Measurements from ENCODE around the gene SWAP70.

SWAP70 gene

DNA sequence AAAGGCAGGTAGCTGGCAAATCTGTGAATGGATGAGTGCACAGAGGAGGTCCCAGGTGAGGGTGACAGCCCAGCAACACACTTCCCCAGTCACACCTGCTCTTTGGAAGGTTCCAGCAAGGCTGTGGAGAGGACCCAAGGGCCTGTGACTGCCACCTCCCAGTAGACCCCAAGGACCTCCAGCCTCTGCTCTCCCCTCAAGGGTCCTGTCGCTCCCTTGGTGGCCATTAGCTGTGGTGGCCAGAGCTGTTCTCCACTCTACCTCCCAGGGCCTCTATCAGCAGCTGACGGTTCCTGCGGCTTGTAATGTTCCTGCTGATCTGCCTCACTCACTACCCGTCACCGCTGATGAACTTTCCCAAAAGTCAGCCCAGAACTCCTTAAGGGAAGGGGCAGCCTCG lies 93.0 kb downstream of the SWAP70 start:
- TF ChIP-seq NFIC (IDR thresholded peaks at IDR 0.05) (no peak), FOXM1 (IDR thresholded peaks at IDR 0.05; ENCODE audit: borderline replicate concordance, low read depth) (no peak), CREB1 (IDR thresholded peaks at IDR 0.05; ENCODE audit: low read depth) (no peak), TCF12 (IDR thresholded peaks at IDR 0.05; ENCODE audit: low read depth) (no peak), TEAD4 (IDR thresholded peaks at IDR 0.05) (no peak), TAF1 (IDR thresholded peaks at IDR 0.05; ENCODE audit: low read depth) (no peak), ZBTB7A (IDR thresholded peaks at IDR 0.05; ENCODE audit: low read depth) (no peak), CEBPB (IDR thresholded peaks at IDR 0.05) (no peak), EP300 (IDR thresholded peaks at IDR 0.05; ENCODE audit: borderline replicate concordance) (no peak), YY1 (IDR thresholded peaks at IDR 0.05; ENCODE audit: low read depth) (no peak), RAD21 (IDR thresholded peaks at IDR 0.05; ENCODE audit: low read depth) (no peak)
- TF ChIP-seq, protein P1, sequence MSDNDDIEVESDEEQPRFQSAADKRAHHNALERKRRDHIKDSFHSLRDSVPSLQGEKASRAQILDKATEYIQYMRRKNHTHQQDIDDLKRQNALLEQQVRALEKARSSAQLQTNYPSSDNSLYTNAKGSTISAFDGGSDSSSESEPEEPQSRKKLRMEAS (IDR thresholded peaks at IDR 0.05) = no peak
- TF ChIP-seq, protein P2, sequence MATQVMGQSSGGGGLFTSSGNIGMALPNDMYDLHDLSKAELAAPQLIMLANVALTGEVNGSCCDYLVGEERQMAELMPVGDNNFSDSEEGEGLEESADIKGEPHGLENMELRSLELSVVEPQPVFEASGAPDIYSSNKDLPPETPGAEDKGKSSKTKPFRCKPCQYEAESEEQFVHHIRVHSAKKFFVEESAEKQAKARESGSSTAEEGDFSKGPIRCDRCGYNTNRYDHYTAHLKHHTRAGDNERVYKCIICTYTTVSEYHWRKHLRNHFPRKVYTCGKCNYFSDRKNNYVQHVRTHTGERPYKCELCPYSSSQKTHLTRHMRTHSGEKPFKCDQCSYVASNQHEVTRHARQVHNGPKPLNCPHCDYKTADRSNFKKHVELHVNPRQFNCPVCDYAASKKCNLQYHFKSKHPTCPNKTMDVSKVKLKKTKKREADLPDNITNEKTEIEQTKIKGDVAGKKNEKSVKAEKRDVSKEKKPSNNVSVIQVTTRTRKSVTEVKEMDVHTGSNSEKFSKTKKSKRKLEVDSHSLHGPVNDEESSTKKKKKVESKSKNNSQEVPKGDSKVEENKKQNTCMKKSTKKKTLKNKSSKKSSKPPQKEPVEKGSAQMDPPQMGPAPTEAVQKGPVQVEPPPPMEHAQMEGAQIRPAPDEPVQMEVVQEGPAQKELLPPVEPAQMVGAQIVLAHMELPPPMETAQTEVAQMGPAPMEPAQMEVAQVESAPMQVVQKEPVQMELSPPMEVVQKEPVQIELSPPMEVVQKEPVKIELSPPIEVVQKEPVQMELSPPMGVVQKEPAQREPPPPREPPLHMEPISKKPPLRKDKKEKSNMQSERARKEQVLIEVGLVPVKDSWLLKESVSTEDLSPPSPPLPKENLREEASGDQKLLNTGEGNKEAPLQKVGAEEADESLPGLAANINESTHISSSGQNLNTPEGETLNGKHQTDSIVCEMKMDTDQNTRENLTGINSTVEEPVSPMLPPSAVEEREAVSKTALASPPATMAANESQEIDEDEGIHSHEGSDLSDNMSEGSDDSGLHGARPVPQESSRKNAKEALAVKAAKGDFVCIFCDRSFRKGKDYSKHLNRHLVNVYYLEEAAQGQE (IDR thresholded peaks at IDR 0.05; ENCODE audit: low read depth) = no peak

DNA sequence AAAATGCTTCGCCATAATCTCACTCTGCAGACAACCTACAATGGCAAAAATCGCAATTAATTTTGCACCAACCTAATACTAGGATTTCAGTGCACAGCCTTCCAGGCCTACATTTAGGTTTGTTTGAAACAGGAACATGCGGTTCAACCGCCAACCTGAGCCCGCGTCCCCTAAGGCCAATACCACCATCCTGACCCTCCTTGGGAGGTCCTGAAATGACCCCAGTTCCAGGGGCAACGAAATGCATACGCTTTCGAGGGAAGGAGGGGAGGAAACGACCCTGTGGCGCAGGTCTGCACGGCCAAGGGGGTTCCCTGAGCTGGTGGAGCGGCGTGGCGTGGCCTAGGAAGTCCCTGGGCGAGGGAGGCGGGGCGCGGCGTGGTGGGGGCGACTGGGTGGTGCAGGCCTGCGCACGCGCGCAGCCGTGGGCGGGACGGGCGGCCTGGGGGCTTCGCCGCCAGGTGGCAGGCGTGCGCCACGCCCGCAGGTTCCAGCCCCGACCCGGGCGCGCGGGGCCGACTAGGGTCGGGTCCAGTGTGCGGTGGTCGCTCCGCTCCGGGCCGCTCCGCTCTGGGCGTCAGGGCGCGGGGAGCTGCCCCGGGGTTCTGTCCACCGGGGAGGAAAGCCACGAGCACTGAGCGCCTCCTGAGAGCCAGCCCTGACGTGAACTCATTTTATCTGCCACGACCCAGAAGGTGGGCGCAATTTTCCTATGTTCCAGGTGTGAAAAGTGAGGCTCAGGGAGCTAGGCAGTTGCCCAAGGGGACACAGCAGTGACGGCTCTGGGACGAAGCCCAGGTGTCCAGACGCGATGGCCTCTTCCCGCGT lies 94.1 kb downstream of the SWAP70 start:
- no peak for TF ChIP-seq CREB1 (IDR thresholded peaks at IDR 0.05; ENCODE audit: low read depth)
- no peak; the same call in 1 of the 2 replicates for TF ChIP-seq TAF1 (IDR thresholded peaks at IDR 0.05; ENCODE audit: low read depth)
- TF ChIP-seq RAD21 (IDR thresholded peaks at IDR 0.05; ENCODE audit: low read depth) = peak; percentile 63; the same call in 1 of the 2 replicates
- peak; percentile 89; the same call in 1 of the 2 replicates for TF ChIP-seq ZBTB7A (IDR thresholded peaks at IDR 0.05; ENCODE audit: low read depth)
- 0 out of 2 replicates have a peak, but pooled peaks have one; percentile 32 for TF ChIP-seq TCF12 (IDR thresholded peaks at IDR 0.05; ENCODE audit: low read depth)
- TF ChIP-seq, protein P1 (IDR thresholded peaks at IDR 0.05) = peak; percentile 72
- TF ChIP-seq EGR1 (IDR thresholded peaks at IDR 0.05) = peak; percentile 44; the same call in 1 of the 2 replicates

DNA sequence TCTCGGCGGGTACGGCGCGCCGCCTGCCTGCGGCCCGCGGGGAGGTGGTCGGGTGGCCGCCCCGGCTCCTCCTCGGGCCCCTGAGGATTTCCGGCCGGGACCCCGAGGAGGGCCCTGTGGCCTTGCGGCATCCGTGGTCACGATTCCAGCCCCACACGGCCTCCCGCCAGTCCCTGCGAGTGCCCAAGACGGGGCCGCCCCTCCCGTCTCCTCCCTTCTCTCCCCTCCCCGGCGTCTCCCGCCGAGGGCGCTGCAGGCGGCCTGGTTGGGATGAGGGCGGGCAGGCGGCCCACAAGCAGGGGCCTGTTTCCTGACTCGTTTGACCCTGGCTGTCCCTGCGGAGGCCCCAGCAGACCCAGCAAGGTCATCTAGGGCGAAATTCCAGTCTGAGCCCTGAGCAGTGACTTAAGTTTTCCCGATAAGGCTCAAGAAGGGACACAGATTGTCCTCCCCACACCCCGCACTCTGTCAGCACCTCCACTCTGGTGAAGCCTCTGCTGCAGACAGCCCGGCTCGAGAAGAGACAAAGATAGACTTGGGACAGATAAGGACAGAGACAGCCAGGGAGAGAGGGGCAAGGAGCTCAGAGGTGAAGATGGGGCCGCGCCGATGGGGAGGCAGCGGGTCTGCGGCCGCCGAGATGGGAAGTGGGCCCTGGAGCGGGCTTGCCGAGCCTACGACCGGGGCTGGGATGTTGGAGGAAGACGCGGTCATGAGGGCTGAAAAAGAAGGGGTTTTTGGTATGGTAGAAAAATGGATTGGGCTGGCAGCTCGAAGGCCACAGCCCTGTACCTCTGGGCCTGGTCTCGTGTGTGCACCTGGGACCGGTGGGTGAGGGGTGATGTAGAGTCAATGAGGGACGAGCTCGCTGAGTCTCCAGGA lies 95.0 kb downstream of the SWAP70 start:
- TF ChIP-seq TCF12 (IDR thresholded peaks at IDR 0.05; ENCODE audit: low read depth) = peak; percentile 62; the same call in 1 of the 2 replicates
- TF ChIP-seq YY1 (IDR thresholded peaks at IDR 0.05; ENCODE audit: low read depth) = 0 out of 2 replicates have a peak, but pooled peaks have one; percentile 8
- TF ChIP-seq, protein P1 (IDR thresholded peaks at IDR 0.05) = 0 out of 2 replicates have a peak, but pooled peaks have one; percentile 31
- TF ChIP-seq CEBPB (IDR thresholded peaks at IDR 0.05) = no peak
- TF ChIP-seq ZBTB7A (IDR thresholded peaks at IDR 0.05; ENCODE audit: low read depth) = peak; percentile 72; the same call in 1 of the 2 replicates
- no peak; the same call in 1 of the 2 replicates for TF ChIP-seq RAD21 (IDR thresholded peaks at IDR 0.05; ENCODE audit: low read depth)
- TF ChIP-seq, protein P3, sequence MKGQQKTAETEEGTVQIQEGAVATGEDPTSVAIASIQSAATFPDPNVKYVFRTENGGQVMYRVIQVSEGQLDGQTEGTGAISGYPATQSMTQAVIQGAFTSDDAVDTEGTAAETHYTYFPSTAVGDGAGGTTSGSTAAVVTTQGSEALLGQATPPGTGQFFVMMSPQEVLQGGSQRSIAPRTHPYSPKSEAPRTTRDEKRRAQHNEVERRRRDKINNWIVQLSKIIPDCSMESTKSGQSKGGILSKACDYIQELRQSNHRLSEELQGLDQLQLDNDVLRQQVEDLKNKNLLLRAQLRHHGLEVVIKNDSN (IDR thresholded peaks at IDR 0.05) = 0 out of 2 replicates have a peak, but pooled peaks have one; percentile 20
- TF ChIP-seq TAF1 (IDR thresholded peaks at IDR 0.05; ENCODE audit: low read depth) = peak; percentile 38
- TF ChIP-seq EP300 (IDR thresholded peaks at IDR 0.05; ENCODE audit: borderline replicate concordance) = peak; percentile 69
- 0 out of 2 replicates have a peak, but pooled peaks have one; percentile 22 for TF ChIP-seq FOXM1 (IDR thresholded peaks at IDR 0.05; ENCODE audit: borderline replicate concordance, low read depth)

DNA sequence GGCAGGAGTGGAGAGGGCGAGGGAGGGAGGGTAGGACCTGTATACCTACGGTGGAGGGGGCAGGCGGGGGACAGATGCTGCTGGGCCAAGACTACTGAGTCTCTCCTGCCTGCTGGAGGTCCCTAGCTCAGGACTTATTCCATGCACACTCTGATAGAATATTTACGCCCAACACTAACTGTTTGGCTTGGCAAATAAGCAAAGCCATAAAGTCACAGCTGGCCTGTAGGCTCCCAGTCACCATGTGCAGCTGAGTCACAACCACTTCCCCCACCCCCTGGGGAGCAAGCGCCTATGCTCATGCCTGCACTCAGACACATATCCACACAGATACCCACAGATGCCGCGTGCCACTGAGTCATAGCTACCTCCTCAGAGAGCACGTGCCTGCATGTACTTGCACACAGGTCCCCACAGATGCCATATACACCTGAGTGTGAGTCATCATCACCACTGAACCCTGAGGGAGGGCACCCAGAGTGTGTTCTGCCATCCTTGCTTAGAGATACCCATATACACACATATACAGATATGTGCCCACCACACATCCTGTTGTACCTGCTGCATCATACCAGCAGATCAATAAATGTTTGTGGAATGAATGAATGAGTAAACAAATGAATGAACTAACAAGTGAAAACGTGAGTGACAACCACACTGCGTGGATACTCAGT lies 95.8 kb downstream of the SWAP70 start:
- peak; percentile 85; the same call in 1 of the 2 replicates for TF ChIP-seq EP300 (IDR thresholded peaks at IDR 0.05; ENCODE audit: borderline replicate concordance)
- TF ChIP-seq TEAD4 (IDR thresholded peaks at IDR 0.05) = peak; percentile 71
- TF ChIP-seq TCF12 (IDR thresholded peaks at IDR 0.05; ENCODE audit: low read depth) = peak; percentile 90
- TF ChIP-seq CEBPB (IDR thresholded peaks at IDR 0.05) = 0 out of 2 replicates have a peak, but pooled peaks have one; percentile 2
- TF ChIP-seq FOXM1 (IDR thresholded peaks at IDR 0.05; ENCODE audit: borderline replicate concordance, low read depth) = peak; percentile 46; the same call in 1 of the 2 replicates
- TF ChIP-seq NFIC (IDR thresholded peaks at IDR 0.05) = peak; percentile 50
- TF ChIP-seq, protein P3 (IDR thresholded peaks at IDR 0.05) = peak; percentile 77
- TF ChIP-seq RAD21 (IDR thresholded peaks at IDR 0.05; ENCODE audit: low read depth) = no peak
- no peak for TF ChIP-seq CREB1 (IDR thresholded peaks at IDR 0.05; ENCODE audit: low read depth)
- TF ChIP-seq, protein P1 (IDR thresholded peaks at IDR 0.05) = peak; percentile 93
- TF ChIP-seq TAF1 (IDR thresholded peaks at IDR 0.05; ENCODE audit: low read depth) = no peak

DNA sequence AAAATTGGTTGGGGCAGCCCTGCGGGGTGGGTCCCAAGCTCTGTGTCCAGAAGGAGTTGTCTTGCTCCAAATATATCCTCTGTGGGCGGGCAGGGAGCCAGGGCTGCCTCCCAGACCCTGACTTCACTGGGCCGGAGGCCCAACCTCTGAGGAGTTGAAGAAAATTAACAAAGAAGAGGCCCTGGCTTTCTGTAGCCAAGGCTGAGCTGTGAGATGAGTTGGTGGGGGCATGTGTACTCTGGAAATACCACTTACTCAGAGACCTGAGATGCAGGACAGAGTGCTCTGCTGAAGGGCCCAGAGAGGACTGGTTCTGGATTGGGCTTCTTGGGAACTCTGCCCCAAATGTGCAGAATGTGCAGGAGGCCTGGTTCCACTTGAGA lies 96.3 kb downstream of the SWAP70 start:
- TF ChIP-seq NFIC (IDR thresholded peaks at IDR 0.05) = no peak
- no peak for TF ChIP-seq EGR1 (IDR thresholded peaks at IDR 0.05)
- no peak for TF ChIP-seq TCF12 (IDR thresholded peaks at IDR 0.05; ENCODE audit: low read depth)
- TF ChIP-seq YY1 (IDR thresholded peaks at IDR 0.05; ENCODE audit: low read depth) = no peak
- TF ChIP-seq TAF1 (IDR thresholded peaks at IDR 0.05; ENCODE audit: low read depth) = no peak
- TF ChIP-seq EP300 (IDR thresholded peaks at IDR 0.05; ENCODE audit: borderline replicate concordance) = no peak
- TF ChIP-seq CEBPB (IDR thresholded peaks at IDR 0.05) = no peak
- no peak for TF ChIP-seq ZBTB7A (IDR thresholded peaks at IDR 0.05; ENCODE audit: low read depth)
- TF ChIP-seq TEAD4 (IDR thresholded peaks at IDR 0.05) = no peak
- no peak for TF ChIP-seq FOXM1 (IDR thresholded peaks at IDR 0.05; ENCODE audit: borderline replicate concordance, low read depth)
- TF ChIP-seq, protein P3 (IDR thresholded peaks at IDR 0.05) = no peak
- TF ChIP-seq, protein P2 (IDR thresholded peaks at IDR 0.05; ENCODE audit: low read depth) = no peak
- TF ChIP-seq, protein P1 (IDR thresholded peaks at IDR 0.05) = no peak
- no peak for TF ChIP-seq RAD21 (IDR thresholded peaks at IDR 0.05; ENCODE audit: low read depth)
- no peak for TF ChIP-seq CREB1 (IDR thresholded peaks at IDR 0.05; ENCODE audit: low read depth)

All from Ishikawa (cell line).